K562 (cell line): ENCODE measurements around the gene ARF5. TPM values are rescaled to one million over a fixed set of nuclear protein-coding genes. Genes with fewer than 3 reads are reported as not detected.

ENCODE experiments used
- ATAC-seq: fragments of 200-7000 bp; cut with Tn5 transposase; 3 replicates; pipeline ENCODE4 v1.9.1; 2020; ENCODE audit warnings: moderate library complexity
- BruUV-seq: library from RNA; stranded (reverse); fragments of 400-500 nt; replicated peaks from 2 replicates; lab custom pipeline; 2021; lab: Mats Ljungman, UMichigan
- CTCF ChIA-PET: fragments of 300-600 bp; formaldehyde crosslinking; extraction: SDS; loops from one replicate; lab custom pipeline; 2021; ENCODE audit warnings: low intra/inter-chr PET ratio; lab: Yijun Ruan, JAX
- POLR2A ChIA-PET: fragments of 300-600, 350-650 bp; sonication (Branson Sonifier 250); formaldehyde crosslinking; extraction: SDS; loops from one replicate; lab custom pipeline; 2021; ENCODE audit warnings: antibody characterized with exemption, inconsistent platforms; lab: Yijun Ruan, JAX
- DNase-seq, 4 experiments: peaks; one replicate each; pipeline versions ENCODE4 v3.0.0 to v3.0.0-alpha.2; 2011 to 2018; ENCODE audit warnings: low spot score in 3 of 4, mixed read lengths in 3 of 4; ENCODE audit errors: extremely low read depth in 1 of 4
- FAIRE-seq: peaks from 2 replicates; lab custom pipeline; 2011; peaks lifted over from hg19 to GRCh38; lab: Jason Lieb, UNC
- H2AFZ ChIP-seq: 2 replicates; pipeline ENCODE4 v1.6.0; 2011; ENCODE audit warnings: low read depth, low read length, control low read depth, inconsistent platforms
- H3K27ac ChIP-seq: fragments of 200-600 bp; 3 replicates; pipeline ENCODE4 v1.8.0; 2011; ENCODE audit warnings: low read depth, mild to moderate bottlenecking, control low read depth, inconsistent platforms, low read length, moderate library complexity, mixed read lengths; ENCODE audit errors: extremely low read depth
- H3K27me3 ChIP-seq, 2 experiments: fragments of 300-600 bp in 1 of 2; 2 replicates in 1 of 2; 3 replicates in 1 of 2; pipeline versions ENCODE4 v1.6.0 to v1.8.0; 2011; ENCODE audit warnings: inconsistent platforms in 2 of 2, low read length in 2 of 2, mild to moderate bottlenecking in 1 of 2, mixed read lengths in 1 of 2, moderate library complexity in 1 of 2; ENCODE audit not compliant: control insufficient read depth in 2 of 2, insufficient read depth in 2 of 2
- H3K36me3 ChIP-seq: fragments of 300-600 bp; 3 replicates; pipeline ENCODE4 v1.8.0; 2011; ENCODE audit warnings: mild to moderate bottlenecking, low read length, inconsistent platforms; ENCODE audit not compliant: control insufficient read depth, insufficient read depth
- H3K4me1 ChIP-seq, 2 experiments: fragments of 200-600 bp in 1 of 2; replicated peaks in 1 of 2; 2 replicates in 1 of 2; 3 replicates in 1 of 2; pipeline versions ENCODE4 v1.5.1 to v1.8.0; 2011; ENCODE audit warnings: inconsistent platforms in 2 of 2, low read length in 2 of 2, mild to moderate bottlenecking in 1 of 2, mixed read lengths in 1 of 2, moderate library complexity in 1 of 2; ENCODE audit not compliant: control insufficient read depth in 2 of 2, insufficient read depth in 2 of 2
- H3K4me2 ChIP-seq: 2 replicates; pipeline ENCODE4 v1.6.1; 2011; ENCODE audit warnings: low read length, control low read depth, inconsistent platforms, mixed read lengths; ENCODE audit not compliant: insufficient read depth
- H3K4me3 ChIP-seq: fragments of 200-600 bp; sonication (generic), shearing (Covaris generic); 2 replicates; pipeline ENCODE4 v1.5.1; 2016; ENCODE audit warnings: control low read depth, inconsistent platforms
- H3K79me2 ChIP-seq: fragments of 200-600 bp; 3 replicates; pipeline ENCODE4 v1.8.0; 2011; ENCODE audit warnings: low read length, inconsistent platforms; ENCODE audit not compliant: control insufficient read depth, insufficient read depth
- H3K9ac ChIP-seq, 2 experiments: 2 replicates each; pipeline versions ENCODE4 v1.6.0 to v1.6.1; 2011; ENCODE audit warnings: low read depth in 2 of 2, low read length in 2 of 2, control low read depth in 1 of 2, inconsistent platforms in 1 of 2, mild to moderate bottlenecking in 1 of 2, mixed read lengths in 1 of 2; ENCODE audit not compliant: insufficient read depth in 1 of 2
- H3K9me1 ChIP-seq: one replicate; pipeline ENCODE4 v1.6.0; 2011; ENCODE audit warnings: inconsistent platforms, mild to moderate bottlenecking, low read length, moderate library complexity; ENCODE audit not compliant: control insufficient read depth, insufficient read depth
- H3K9me3 ChIP-seq: replicated peaks from 2 replicates; pipeline ENCODE4 v1.5.1; 2011; ENCODE audit warnings: low read depth, low read length, inconsistent platforms; ENCODE audit not compliant: control insufficient read depth, insufficient read depth
- H4K20me1 ChIP-seq: replicated peaks from 2 replicates; pipeline ENCODE4 v1.6.1; 2011; ENCODE audit warnings: low read length, inconsistent platforms, mixed read lengths; ENCODE audit not compliant: control insufficient read depth, insufficient read depth
- CTCFL ChIP-seq: IDR thresholded peaks from 2 replicates; pipeline ENCODE4 v1.6.1; 2011; ENCODE audit warnings: borderline replicate concordance, low read depth, mild to moderate bottlenecking, moderate library complexity, low read length; ENCODE audit not compliant: insufficient read depth, poor library complexity, severe bottlenecking
- DLX4 ChIP-seq: fragments of 250-450 bp; sonication (Bioruptor Pico); IDR thresholded peaks from 2 replicates; pipeline ENCODE4 v1.6.1; 2021; ENCODE audit warnings: mild to moderate bottlenecking
- KLF13 ChIP-seq: fragments of 450-650 bp; IDR thresholded peaks from 2 replicates; pipeline ENCODE4 v1.6.1; 2016; ENCODE audit warnings: missing genetic modification characterization, low read depth, mild to moderate bottlenecking, missing compliant biosample characterization, moderate library complexity, borderline replicate concordance
- RBFOX2 ChIP-seq: fragments of 200-400 bp; formaldehyde crosslinking; IDR thresholded peaks from 2 replicates; pipeline ENCODE4 v1.6.1; 2017; ENCODE audit warnings: low read depth, mild to moderate bottlenecking, low read length, moderate library complexity
- SMAD2 ChIP-seq: fragments of 150-350 bp; IDR thresholded peaks from 2 replicates; pipeline ENCODE4 v1.6.1; 2014; ENCODE audit warnings: low read depth, mild to moderate bottlenecking, low read length
- ZNF408 ChIP-seq: fragments of 250-450 bp; sonication (Bioruptor Pico); IDR thresholded peaks from 2 replicates; pipeline ENCODE4 v1.4.0; 2020; ENCODE audit warnings: low read depth, mild to moderate bottlenecking, moderate library complexity
- WGBS: fragments of 100-300 bp; shearing (Covaris generic); methylation state at CpG from one replicate; pipeline ENCODE4 v1.1.6; 2016; ENCODE audit warnings: low coverage, mixed read lengths; ENCODE audit not compliant: insufficient coverage; ENCODE audit errors: missing lambda C conversion rate; 5-methylcytosine and 5-hydroxymethylcytosine counted together
- in situ Hi-C: fragments of 300-500 bp; cut with MboI; formaldehyde crosslinking; loops from 4 replicates; pipeline ENCODE4 v1.15.0; 2018; ENCODE audit warnings: inconsistent platforms, mixed read lengths
- intact Hi-C: fragments of 100-400 bp; cut with micrococcal nuclease; formaldehyde crosslinking; loops from 2 replicates; pipeline ENCODE4 v1.14.2; 2022
- polyA plus RNA-seq, 8 experiments: library from polyadenylated mRNA; depleted of rRNA in 4 of 8; stranded (reverse) in 5 of 8; unstranded in 3 of 8; fragments of >200 nt; fragmentation: Nextera tagmentation in 2 of 8; fragmentation: Illumina TruSeq in 1 of 8; extraction: Ambion mirVana in 2 of 8; extraction: Trizol in 1 of 8; gene quantifications; 2 replicates each; pipeline versions ENCODE4 v1.2.1 to v1.2.3, GENCODE V29; 2011 to 2014; ENCODE audit warnings: inconsistent platforms in 1 of 8, missing spikeins in 1 of 8
- total RNA-seq, 7 experiments: library from RNA; depleted of rRNA in 6 of 7; stranded (reverse); fragments of >200 nt in 6 of 7; fragmentation: Illumina TruSeq in 2 of 7; extraction: Trizol in 2 of 7; gene quantifications; 2 replicates each; pipeline versions ENCODE4 v1.2.1 to v1.2.3, GENCODE V29; 2011 to 2021; ENCODE audit warnings: low replicate concordance in 1 of 7

The ARF5 gene
- total and polyA plus RNA-seq, 9 of the 15 experiments (the other 6 are each of a cell fraction or from before 2014, with no cell fraction given) = 8.1 to 290 (median 125) TPM

GRCh38 chr7:127591189-127591588 lies 3.0 kb downstream of the ARF5 start:
- no TSS peak for BruUV-seq
- FAIRE-seq (no peak), ATAC-seq (no peak), DNase-seq (no peak)
- peaks cover 1% of the 10 kb centered on the region; the same call in 1 of the 2 replicates for H3K9me3 ChIP-seq
- H2AFZ ChIP-seq = no peak overlapping the region
- H3K27ac ChIP-seq = no peak overlapping the region
- peaks cover 12 to 26% of the 10 kb centered on the region in 2 experiments; a peak in 4 of 5 replicates for H3K4me1 ChIP-seq
- peak overlapping the region in 1 of 2 experiments; percentile 17; a peak in 1 of 4 replicates for H3K9ac ChIP-seq
- H3K27me3 ChIP-seq = peaks cover 10 to 22% of the 10 kb centered on the region in 2 experiments; a peak in 4 of 5 replicates
- TF ChIP-seq RBFOX2 (peak; percentile 28; the same call in 1 of the 2 replicates), KLF13 (tag) (no peak)
- H3K4me2 ChIP-seq = no peak overlapping the region
- POLR2A ChIA-PET = interaction anchor here (0.5 to 0.9 kb wide), 2 partner anchors 9 to 135 kb away, joined by 3 to 4 read pairs; no protein-coding TSS in a partner anchor
- intact Hi-C loops (no loop called here), in situ Hi-C loops (no loop called here)
- H3K79me2 ChIP-seq = peaks cover 14% of the 10 kb centered on the region
- no peaks in the 10 kb centered on the region; the same call in 1 of the 2 replicates for H4K20me1 ChIP-seq
- CTCF ChIA-PET = no interaction called here
- H3K36me3 ChIP-seq = peaks cover 22% of the 10 kb centered on the region; the same call in 2 of the 3 replicates
- peaks cover 4% of the 10 kb centered on the region for H3K9me1 ChIP-seq
- no peak overlapping the region for H3K4me3 ChIP-seq
- 94% methylated on average over 7 of the region's 7 CpGs for WGBS

- no peak for ATAC-seq
- Histone ChIP-seq H3K9ac (no peak overlapping the region), H3K79me2 (peaks cover 14% of the 10 kb centered on the region), H3K4me3 (no peak overlapping the region), H2AFZ (no peak overlapping the region), H3K36me3 (peaks cover 22% of the 10 kb centered on the region; the same call in 2 of the 3 replicates), H3K9me1 (peaks cover 4% of the 10 kb centered on the region), H4K20me1 (no peaks in the 10 kb centered on the region; the same call in 1 of the 2 replicates), H3K9me3 (no peaks in the 10 kb centered on the region), H3K27me3 (peaks cover 12 to 25% of the 10 kb centered on the region in 2 experiments; a peak in 4 of 5 replicates), H3K27ac (no peak overlapping the region)
- intact Hi-C loops (no loop called here), in situ Hi-C loops (no loop called here)
- no peak for FAIRE-seq
- WGBS = 71% methylated on average over 6 of the region's 6 CpGs
- BruUV-seq = no TSS peak
- DNase-seq = no peak
- CTCF ChIA-PET = no interaction called here
- TF ChIP-seq SMAD2 (no peak), RBFOX2 (peak; percentile 3; the same call in 1 of the 2 replicates), ZNF408 (CRISPR knock-in tag) (no peak), DLX4 (no peak), CTCFL (no peak)
- TF ChIP-seq, all 486 proteins: peak for 1
- Histone ChIP-seq H3K4me2 (no peak overlapping the region), H3K4me1 (peaks cover 11 to 26% of the 10 kb centered on the region in 2 experiments; a peak in 4 of 5 replicates)
- POLR2A ChIA-PET = interaction anchor here (0.5 kb wide), 1 partner anchor 134 kb away, joined by 3 read pairs; no protein-coding TSS in a partner anchor
These were observed 3.4 kb downstream of the ARF5 start for GRCh38 chr7:127591591-127591990.
